Caco-2 (cell line): ENCODE measurements around the gene ENTPD2. TPM values are rescaled to one million over a fixed set of nuclear protein-coding genes. Genes with fewer than 3 reads are reported as not detected.

ENCODE experiments used
- BruUV-seq: library from RNA; stranded (reverse); fragments of 400-500 nt; replicated peaks from 2 replicates; lab custom pipeline; 2021; lab: Mats Ljungman, UMichigan
- CTCF ChIA-PET: fragments of 300-600 bp; sonication (Branson Sonifier 250); formaldehyde crosslinking; loops from one replicate; lab custom pipeline; 2022; ENCODE audit warnings: antibody characterized with exemption; lab: Charles Lee
- POLR2A ChIA-PET: fragments of 300-600 bp; sonication (Branson Sonifier 250); formaldehyde crosslinking; loops from one replicate; lab custom pipeline; 2022; ENCODE audit warnings: antibody characterized with exemption; lab: Charles Lee
- DNase-seq, 2 experiments: peaks; one replicate each; pipeline versions ENCODE4 v3.0.0 to v3.0.0-alpha.2; 2020 to 2022
- H3K27me3 ChIP-seq: replicated peaks from 2 replicates; pipeline ENCODE4 v1.6.0; 2011; ENCODE audit warnings: low read length; ENCODE audit not compliant: control insufficient read depth, insufficient read depth
- H3K36me3 ChIP-seq: 2 replicates; pipeline ENCODE4 v1.5.1; 2011; ENCODE audit warnings: low read length; ENCODE audit not compliant: control insufficient read depth, insufficient read depth
- H3K4me1 ChIP-seq: fragments of 250-450 bp; sonication (Bioruptor Pico); 2 replicates; pipeline ENCODE4 v1.5.1; 2020; ENCODE audit warnings: mild to moderate bottlenecking
- H3K4me3 ChIP-seq: 2 replicates; pipeline ENCODE4 v1.5.1; 2011; ENCODE audit warnings: low read depth, mild to moderate bottlenecking, control low read depth, low read length
- H3K9me3 ChIP-seq: fragments of 250-450 bp; sonication (Bioruptor Pico); 2 replicates; pipeline ENCODE4 v1.5.1; 2020; ENCODE audit warnings: mild to moderate bottlenecking, moderate library complexity
- H3K27ac Mint-ChIP-seq: one replicate; pipeline ENCODE4 v1.8.0; 2022; ENCODE audit warnings: mixed read lengths; ENCODE audit not compliant: unreplicated experiment
- H3K27me3 Mint-ChIP-seq: one replicate; pipeline ENCODE4 v1.8.0; 2022; ENCODE audit warnings: mixed read lengths; ENCODE audit not compliant: insufficient read depth, unreplicated experiment
- H3K36me3 Mint-ChIP-seq: one replicate; pipeline ENCODE4 v1.8.0; 2022; ENCODE audit warnings: mild to moderate bottlenecking, mixed read lengths; ENCODE audit not compliant: insufficient read depth, unreplicated experiment
- H3K4me1 Mint-ChIP-seq: one replicate; pipeline ENCODE4 v1.8.0; 2022; ENCODE audit warnings: low read depth, mixed read lengths; ENCODE audit not compliant: unreplicated experiment
- H3K4me3 Mint-ChIP-seq: one replicate; pipeline ENCODE4 v1.8.0; 2022; ENCODE audit warnings: mild to moderate bottlenecking, moderate library complexity, mixed read lengths; ENCODE audit not compliant: unreplicated experiment
- H3K9me3 Mint-ChIP-seq: one replicate; pipeline ENCODE4 v1.8.0; 2022; ENCODE audit warnings: mixed read lengths; ENCODE audit not compliant: unreplicated experiment
- CTCF ChIP-seq, 2 experiments: fragments of 200-600 bp in 1 of 2; IDR thresholded peaks; 1 replicate in 1 of 2; 2 replicates in 1 of 2; pipeline versions ENCODE4 v1.5.1 to v1.8.0; 2011 to 2022; ENCODE audit warnings: antibody characterized with exemption in 1 of 2, control low read depth in 1 of 2, inconsistent platforms in 1 of 2, low read depth in 1 of 2, low read length in 1 of 2, mild to moderate bottlenecking in 1 of 2, moderate library complexity in 1 of 2; ENCODE audit not compliant: insufficient read depth in 1 of 2, severe bottlenecking in 1 of 2, unreplicated experiment in 1 of 2
- intact Hi-C: fragments of 100-400 bp; cut with micrococcal nuclease; formaldehyde crosslinking; loops from one replicate; pipeline ENCODE4 v1.10.0; 2022; ENCODE audit not compliant: unreplicated experiment
- total RNA-seq: library from RNA; stranded (reverse); gene quantifications from 2 replicates; pipeline ENCODE4 v1.2.3, GENCODE V29; 2022

The ENTPD2 gene
- total RNA-seq, 1 experiment from 2014 or later = 2.9 TPM

GRCh38 chr9:137067860-137068538, 14.1 kb upstream of the ENTPD2 start:
- Mint-ChIP-seq H3K4me1 (peaks cover 18% of the 10 kb centered on the region), H3K27me3 (no peaks in the 10 kb centered on the region), H3K27ac (peak overlapping the region; percentile 87), H3K36me3 (peaks cover 27% of the 10 kb centered on the region), H3K9me3 (no peaks in the 10 kb centered on the region), H3K4me3 (peak overlapping the region; percentile 68)
- POLR2A ChIA-PET = interaction anchor here (0.5 to 1.4 kb wide), 2 partner anchors 19 to 509 kb away, joined by 3 to 14 read pairs; partner anchors contain the start of gene MAN1B1
- no peaks in the 10 kb centered on the region for H3K27me3 ChIP-seq
- H3K4me1 ChIP-seq = peaks cover 24% of the 10 kb centered on the region
- peak overlapping the region; percentile 80 for H3K4me3 ChIP-seq
- H3K36me3 ChIP-seq = 0 out of 2 replicates have a peak, but pooled peaks cover 2% of the 10 kb centered on the region
- peak; percentile 88 to 90 for DNase-seq
- CTCF ChIA-PET = interaction anchor here (0.6 to 5.2 kb wide), 34 partner anchors 9 to 277 kb away, joined by 3 to 57 read pairs (median 5); partner anchors contain the start of genes ABCA2, ENTPD2, MAN1B1 and NPDC1
- H3K9me3 ChIP-seq = no peaks in the 10 kb centered on the region
- BruUV-seq = no TSS peak
- peak; percentile 59 to 87 for TF ChIP-seq CTCF (IDR thresholded peaks at IDR 0.05; ENCODE audit: insufficient read depth in 1 of 2, low read depth in 1 of 2, low read length in 1 of 2, severe bottlenecking in 1 of 2, unreplicated experiment in 1 of 2)
- intact Hi-C loops = no loop called here

GRCh38 chr9:137066096-137066861, 12.4 kb upstream of the ENTPD2 start:
- Histone ChIP-seq H3K9me3 (no peaks in the 10 kb centered on the region), H3K4me1 (peaks cover 22% of the 10 kb centered on the region), H3K27me3 (no peaks in the 10 kb centered on the region), H3K36me3 (0 out of 2 replicates have a peak, but pooled peaks cover 2% of the 10 kb centered on the region), H3K4me3 (no peak overlapping the region)
- Mint-ChIP-seq H3K27me3 (no peaks in the 10 kb centered on the region), H3K4me3 (no peak overlapping the region), H3K27ac (no peak overlapping the region), H3K9me3 (no peaks in the 10 kb centered on the region), H3K36me3 (peaks cover 31% of the 10 kb centered on the region), H3K4me1 (peaks cover 16% of the 10 kb centered on the region)
- intact Hi-C loops = no loop called here
- ChIA-PET CTCF (interaction anchor here (0.6 to 5.2 kb wide), 6 partner anchors 11 to 74 kb away, joined by 3 to 57 read pairs (median 11); partner anchors contain the start of genes ABCA2, NPDC1 and UAP1L1), POLR2A (no interaction called here)
- no peak for TF ChIP-seq CTCF (IDR thresholded peaks at IDR 0.05; ENCODE audit: insufficient read depth in 1 of 2, low read depth in 1 of 2, low read length in 1 of 2, severe bottlenecking in 1 of 2, unreplicated experiment in 1 of 2)
- no TSS peak for BruUV-seq
- no peak for DNase-seq

GRCh38 chr9:137065336-137065967, 11.6 kb upstream of the ENTPD2 start:
- Histone ChIP-seq H3K36me3 (0 out of 2 replicates have a peak, but pooled peaks cover 2% of the 10 kb centered on the region), H3K27me3 (no peaks in the 10 kb centered on the region), H3K4me3 (no peak overlapping the region), H3K9me3 (no peaks in the 10 kb centered on the region), H3K4me1 (peaks cover 15% of the 10 kb centered on the region)
- ChIA-PET POLR2A (interaction anchor here (0.5 kb wide), 1 partner anchor 544 kb away, joined by 6 read pairs; no protein-coding TSS in a partner anchor), CTCF (interaction anchor here (0.6 to 3.9 kb wide), 4 partner anchors 19 to 35 kb away, joined by 3 to 57 read pairs (median 3); partner anchors contain the start of gene NPDC1)
- Mint-ChIP-seq H3K36me3 (peaks cover 26% of the 10 kb centered on the region), H3K9me3 (no peaks in the 10 kb centered on the region), H3K4me1 (peaks cover 10% of the 10 kb centered on the region), H3K4me3 (no peak overlapping the region), H3K27me3 (no peaks in the 10 kb centered on the region), H3K27ac (no peak overlapping the region)
- no peak for TF ChIP-seq CTCF (IDR thresholded peaks at IDR 0.05; ENCODE audit: insufficient read depth in 1 of 2, low read depth in 1 of 2, low read length in 1 of 2, severe bottlenecking in 1 of 2, unreplicated experiment in 1 of 2)
- intact Hi-C loops = no loop called here
- BruUV-seq = no TSS peak
- DNase-seq = no peak
